Measurements from ENCODE around the gene ALLC.
"Not testable (repeated sequence)": the region's sequence is repeated elsewhere in the genome, so short reads cannot be mapped to it uniquely, and the experiment has no call there.

The ALLC gene

GRCh38 chr2:3655871-3656761 is 1.9 kb upstream of the ALLC start:
- DNase-seq (ENCODE audit: low read depth) = no peak

- no peak for DNase-seq (ENCODE audit: low read depth)
These were observed 958 bp upstream of the ALLC start for GRCh38 chr2:3656762-3657721.

DNA sequence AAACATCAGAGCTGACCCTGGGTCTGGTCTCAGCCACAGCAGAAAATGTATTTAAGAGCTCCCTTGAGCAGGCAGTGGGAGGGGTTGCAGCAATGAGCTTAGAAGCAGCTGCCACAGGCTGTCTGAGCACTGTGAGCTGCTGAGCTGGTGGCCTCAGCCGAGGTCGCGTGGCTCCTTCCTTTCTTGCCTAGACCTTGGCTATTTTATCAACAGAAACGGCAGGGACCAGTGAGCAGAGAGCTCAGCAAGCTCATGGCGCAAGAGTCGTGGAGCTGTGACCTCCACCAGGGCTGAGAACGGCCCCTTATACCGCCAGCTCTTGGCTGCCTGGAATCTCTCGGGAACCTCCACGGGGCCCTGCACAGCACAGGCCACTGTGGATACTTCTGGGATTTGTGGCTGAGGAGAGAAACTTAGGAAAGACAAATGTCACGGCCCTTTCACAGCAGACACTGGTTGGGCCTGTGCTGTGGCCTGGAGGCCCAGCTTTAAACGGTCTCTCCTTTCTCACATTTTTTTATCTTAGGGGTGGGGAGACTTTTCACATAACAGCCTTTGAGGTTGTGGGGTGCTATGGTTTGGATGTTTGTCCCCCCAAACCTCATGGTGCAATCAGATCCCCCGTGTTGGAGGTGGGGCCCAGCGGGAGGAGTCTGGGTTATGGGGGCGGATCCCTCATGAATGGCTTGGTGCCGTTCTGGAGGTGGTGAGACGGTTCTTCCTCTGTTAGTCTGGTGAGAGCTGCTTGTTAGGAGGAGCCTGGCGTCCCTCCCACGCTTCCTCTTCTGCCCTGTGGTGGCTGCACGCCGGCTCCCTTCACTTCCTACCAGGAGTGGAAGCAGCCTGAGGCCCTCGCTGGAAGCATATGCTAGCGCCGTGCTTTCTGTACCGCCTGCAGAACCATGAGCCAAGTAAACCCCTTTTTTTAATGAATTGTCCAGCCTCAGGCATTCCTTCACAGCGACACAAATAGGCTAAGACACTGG is 1.7 kb downstream of the ALLC start:
- DNase-seq (ENCODE audit: low read depth) = no peak

GRCh38 chr2:3660640-3661039 is 2.6 kb downstream of the ALLC start:
- DNase-seq (ENCODE audit: low read depth) = not testable (repeated sequence)

DNA sequence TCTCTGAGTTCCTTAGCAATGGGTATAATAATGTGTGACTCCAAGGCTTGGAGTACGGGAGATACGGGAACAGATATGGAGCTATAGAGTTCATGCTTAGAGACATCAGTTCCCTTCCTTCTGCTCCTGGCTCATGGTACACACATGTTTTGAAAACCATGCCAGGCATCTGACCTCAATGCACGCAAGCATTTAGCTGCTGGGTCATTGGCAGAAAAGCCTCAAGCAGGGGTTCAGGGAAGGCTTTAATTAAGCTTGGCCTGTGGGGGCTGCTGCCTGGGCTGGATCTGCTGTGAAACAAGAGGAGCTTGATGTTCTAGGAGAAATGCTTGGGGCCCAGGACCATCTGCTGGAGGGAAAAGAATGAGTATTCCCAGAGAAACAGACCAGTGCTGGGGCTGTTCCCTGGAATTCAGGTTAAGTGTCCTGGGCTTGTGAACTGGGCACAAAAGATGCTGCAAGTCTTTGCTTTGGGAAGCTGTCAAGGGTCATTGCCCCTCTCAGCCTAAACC is 3.2 kb downstream of the ALLC start:
- DNase-seq (ENCODE audit: low read depth) = no peak

GRCh38 chr2:3662239-3662638 is 4.2 kb downstream of the ALLC start:
- DNase-seq (ENCODE audit: low read depth) = no peak

DNA sequence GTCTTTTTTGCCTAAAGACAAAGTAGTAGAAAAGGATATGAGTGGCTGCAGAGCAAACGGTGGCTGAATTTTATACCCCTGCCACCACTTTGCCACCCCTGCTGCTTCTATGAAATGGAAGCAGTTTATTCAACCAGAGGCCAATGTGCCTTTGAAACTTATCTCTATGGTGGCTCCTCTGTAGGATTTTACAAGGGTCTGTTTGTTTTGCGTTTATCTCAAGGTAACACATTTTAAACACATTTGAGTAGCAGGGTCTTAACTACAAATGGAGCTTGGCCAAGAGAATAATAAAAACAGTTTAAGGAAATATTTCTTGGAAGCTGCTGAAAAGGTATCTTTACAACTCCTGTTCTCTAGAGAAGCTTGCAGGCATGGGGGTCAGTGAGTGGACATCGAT is 6.1 kb downstream of the ALLC start:
- no peak for DNase-seq (ENCODE audit: low read depth)

DNA sequence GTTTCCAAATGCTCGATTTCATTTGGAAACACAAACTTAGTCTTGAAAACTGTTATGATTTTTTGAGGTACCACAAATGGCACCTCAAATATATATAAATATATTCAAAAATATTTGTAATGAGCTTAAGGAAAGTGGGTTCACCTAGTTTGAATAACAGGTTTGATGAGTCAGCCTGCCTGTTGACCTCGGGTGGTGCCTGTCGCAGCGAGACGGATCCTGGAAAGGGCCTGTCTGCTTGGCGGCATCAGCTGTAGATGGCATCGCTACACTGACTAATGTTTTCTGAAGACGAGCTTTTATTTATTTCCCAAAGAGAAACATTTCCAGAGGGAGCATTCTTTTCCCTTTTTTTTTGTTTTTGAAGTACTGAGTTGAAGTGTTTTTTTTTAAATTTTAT is 6.9 kb downstream of the ALLC start:
- no peak for DNase-seq (ENCODE audit: low read depth)

DNA sequence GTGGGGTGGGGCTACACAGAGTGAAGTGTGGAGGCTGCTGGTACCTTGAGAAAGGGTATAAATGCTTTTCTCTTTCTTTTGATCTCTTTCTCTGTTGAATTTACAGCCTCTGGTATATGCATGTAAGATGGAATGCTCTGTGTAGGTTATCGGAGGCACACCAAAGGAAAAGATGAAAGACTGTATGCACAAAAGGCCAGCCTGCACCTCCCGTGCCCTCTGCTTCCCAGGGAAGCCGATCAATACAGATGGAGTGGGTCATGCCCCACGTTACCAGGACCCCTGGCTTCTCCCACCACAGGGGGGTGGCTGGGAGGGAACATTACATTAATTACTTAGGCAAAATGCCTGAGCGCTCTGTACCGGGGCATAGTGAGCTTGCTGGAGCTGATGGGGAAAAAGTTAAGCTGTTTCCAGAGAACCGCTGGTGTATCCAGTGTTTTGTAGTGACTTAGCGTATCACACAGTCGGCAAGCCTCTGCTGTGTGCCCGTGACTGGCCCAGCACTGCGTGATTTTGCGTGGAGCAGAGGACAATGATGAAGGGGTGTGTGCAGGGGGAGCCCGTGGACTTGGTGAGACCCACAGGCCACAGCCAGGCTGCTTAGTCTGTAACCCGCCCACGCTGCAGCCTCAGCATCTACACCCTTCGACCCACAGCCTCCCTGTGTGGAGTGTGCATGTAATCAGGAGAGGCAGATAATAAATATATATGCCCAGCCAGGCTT is 8.0 kb downstream of the ALLC start:
- no peak for DNase-seq (ENCODE audit: low read depth)

- DNase-seq (ENCODE audit: low read depth) = no peak
These were observed 8.6 kb downstream of the ALLC start for GRCh38 chr2:3666613-3666975.

GRCh38 chr2:3667151-3667631 is 9.2 kb downstream of the ALLC start:
- no peak for DNase-seq (ENCODE audit: low read depth)

DNA sequence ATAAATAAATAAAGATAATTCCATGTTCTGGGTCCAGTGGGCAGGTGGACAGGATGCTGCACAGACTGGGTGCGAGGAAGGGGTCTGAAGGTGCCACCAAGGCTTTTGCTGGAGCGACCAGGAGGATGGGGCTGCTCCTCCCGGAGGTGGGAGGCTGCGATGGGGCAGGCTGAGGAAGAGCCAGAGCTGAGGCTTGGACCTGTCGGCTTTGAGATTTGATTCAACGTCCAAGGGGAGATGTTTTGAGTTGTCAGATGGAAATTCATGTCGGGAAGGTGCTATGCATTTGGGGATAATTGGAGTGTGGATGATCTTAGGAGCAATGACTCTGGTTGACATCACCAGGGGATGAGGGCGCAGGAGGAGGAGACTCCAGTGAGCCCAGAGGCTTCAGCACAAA is 11.7 kb downstream of the ALLC start:
- DNase-seq (ENCODE audit: low read depth) = no peak

GRCh38 chr2:3670376-3670775 is 12.4 kb downstream of the ALLC start:
- DNase-seq (ENCODE audit: low read depth) = no peak

- no peak for DNase-seq (ENCODE audit: low read depth)
These were observed 12.9 kb downstream of the ALLC start for GRCh38 chr2:3670941-3671340.

- DNase-seq (ENCODE audit: low read depth) = no peak
These were observed 15.1 kb downstream of the ALLC start for GRCh38 chr2:3672861-3673678.

- DNase-seq (ENCODE audit: low read depth) = no peak
These were observed 16.3 kb downstream of the ALLC start for GRCh38 chr2:3674066-3674845.

GRCh38 chr2:3675687-3676086 is 17.7 kb downstream of the ALLC start:
- DNase-seq (ENCODE audit: low read depth) = no peak

DNA sequence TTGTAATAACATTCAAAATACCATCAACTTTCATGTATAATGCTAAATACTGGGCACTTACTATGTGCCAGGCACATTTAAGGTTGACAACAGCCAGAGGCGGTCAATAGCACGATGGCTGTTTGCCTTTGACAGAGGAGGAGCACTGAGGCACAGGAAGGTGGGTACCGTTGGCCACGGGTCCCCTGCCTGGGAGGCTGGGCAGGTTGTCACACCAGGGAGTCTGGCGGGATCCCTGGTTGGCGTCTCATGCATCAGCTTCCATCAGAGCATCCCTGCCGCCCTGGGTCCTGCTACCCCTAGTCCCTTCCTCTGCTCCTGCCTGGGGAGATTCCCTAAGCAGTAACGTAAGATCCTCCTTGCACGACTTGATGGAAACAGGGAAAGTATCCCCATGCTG is 19.4 kb downstream of the ALLC start:
- DNase-seq (ENCODE audit: low read depth) = no peak

- DNase-seq (ENCODE audit: low read depth) = no peak
These were observed 20.2 kb downstream of the ALLC start for GRCh38 chr2:3678212-3678611.

Data from iris pigment epithelial cell (primary cell).